Kidney (tissue), 14 donors: Measurements from ENCODE around the gene PMEPA1. TPM values are rescaled to one million over a fixed set of nuclear protein-coding genes. Genes with fewer than 3 reads are reported as not detected.

Experiments used
- DNase-seq, 5 donors: peaks; one replicate each; pipeline ENCODE4 v3.0.0-alpha.2; 2013 to 2020
- FAIRE-seq: peaks from 2 replicates; lab custom pipeline; 2012; peaks lifted over from hg19 to GRCh38; lab: Jason Lieb, UNC
- H3K27ac ChIP-seq, 2 donors: one replicate each; pipeline ENCODE4 v1.7.0; 2013; ENCODE audit warnings: low read depth in 2 of 2, low read length in 2 of 2, inconsistent platforms in 1 of 2
- H3K27me3 ChIP-seq: one replicate; pipeline ENCODE4 v1.7.1; 2013; ENCODE audit warnings: low read length, inconsistent platforms; ENCODE audit not compliant: control insufficient read depth, insufficient read depth
- H3K36me3 ChIP-seq, 3 donors: one replicate each; pipeline versions ENCODE4 v1.7.0 to v1.7.1; 2013; ENCODE audit warnings: low read length in 3 of 3, control low read depth in 1 of 3, inconsistent platforms in 1 of 3; ENCODE audit not compliant: insufficient read depth in 3 of 3, control insufficient read depth in 2 of 3
- H3K4me1 ChIP-seq, 3 donors: one replicate each; pipeline versions ENCODE4 v1.7.0 to v1.7.1; 2013; ENCODE audit warnings: low read length in 3 of 3, inconsistent platforms in 1 of 3, low read depth in 1 of 3; ENCODE audit not compliant: control insufficient read depth in 2 of 3, insufficient read depth in 2 of 3
- H3K4me3 ChIP-seq, 3 donors: one replicate each; pipeline versions ENCODE4 v1.7.0 to v1.8.1; 2013; ENCODE audit warnings: low read length in 3 of 3, control low read depth in 1 of 3, inconsistent platforms in 1 of 3
- H3K9ac ChIP-seq, 3 donors: one replicate each; pipeline versions ENCODE4 v1.7.0 to v1.7.1; 2013; ENCODE audit warnings: low read length in 3 of 3, control low read depth in 1 of 3, inconsistent platforms in 1 of 3
- H3K9me3 ChIP-seq, 3 donors: one replicate each; pipeline versions ENCODE4 v1.7.0 to v1.7.1; 2013; ENCODE audit warnings: low read length in 3 of 3, control low read depth in 1 of 3, inconsistent platforms in 1 of 3; ENCODE audit not compliant: control insufficient read depth in 2 of 3, insufficient read depth in 1 of 3
- intact Hi-C: fragments of 100-400 bp; cut with DNase I; formaldehyde crosslinking; loops from one replicate; pipeline ENCODE4 v1.11.1; 2022
- polyA plus RNA-seq: library from polyadenylated mRNA; stranded (reverse); fragments of 350-450 nt; fragmentation: Illumina TruSeq; extraction: RNeasy Lipid Tissue Mini Kit (QIAGEN cat#74804); gene quantifications from one replicate; pipeline ENCODE4 v1.2.3, GENCODE V29; 2014; ENCODE audit warnings: low read depth, low replicate concordance; ENCODE audit not compliant: insufficient read depth
- total RNA-seq: library from RNA; stranded (reverse); fragmentation: NEBNext Ultra II Directional; extraction: Animal tissue kit (Norgen Biotek cat#: 25700); gene quantifications from one replicate; pipeline ENCODE4 v1.2.1, GENCODE V29; 2021
- TF ChIP-seq, protein P1 (sequence below): IDR thresholded peaks from 3 replicates; pipeline ENCODE4 v1.5.1; 2012; ENCODE audit warnings: mild to moderate bottlenecking, moderate library complexity, borderline replicate concordance; ENCODE audit not compliant: insufficient read depth; ENCODE audit errors: extremely low read depth
- donor health status: control.
- donor health status: control.
- donor health status: control.
- donor health status: control.
- donor health status: control.
- donor health status: DM: yes; HTN: yes; CAD: no.
- donor health status: Normal renal cell carcinoma (clear cell type).

The PMEPA1 gene
- total and polyA plus RNA-seq, 2 donors from 2014 or later = 12.9 to 30.4 TPM

DNA sequence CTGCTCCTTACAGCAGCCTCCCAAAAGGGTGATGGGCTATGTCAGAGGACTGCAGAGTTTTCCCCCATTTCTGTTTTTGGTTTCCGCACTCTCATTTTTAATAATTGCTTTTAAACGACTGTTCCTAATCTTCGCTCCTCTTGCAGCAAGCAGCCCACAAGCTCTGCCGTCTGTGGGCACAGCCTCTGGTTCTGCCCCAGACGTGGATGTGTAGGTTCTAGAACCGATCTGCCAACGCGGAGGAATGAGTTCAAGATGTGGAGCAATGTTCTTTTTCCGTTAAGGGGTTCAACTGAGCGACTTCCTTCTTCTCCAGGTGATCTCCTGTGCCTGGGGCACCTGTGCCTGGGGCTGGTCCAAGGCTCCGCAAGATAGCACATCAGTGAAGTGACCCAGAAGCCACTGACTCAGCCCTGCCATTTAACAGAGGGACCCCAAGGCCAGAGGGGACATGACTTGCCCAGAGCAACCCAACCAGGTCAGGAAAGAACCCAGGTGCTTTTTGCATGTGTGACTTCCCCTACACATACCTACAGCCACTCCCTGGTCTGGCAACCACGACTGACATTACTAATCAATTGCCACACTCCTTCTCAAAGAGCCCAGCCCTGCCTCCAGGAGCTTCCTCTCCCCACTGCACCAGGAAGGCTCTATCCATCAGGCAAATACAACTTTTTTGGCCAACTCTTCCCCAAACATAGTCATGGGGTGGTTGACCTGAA, 22.7 kb downstream of the PMEPA1 start:
- H3K36me3 ChIP-seq = no peaks in the 10 kb centered on the region
- peaks cover 0 to 19% (median 15%) of the 10 kb centered on the region in 3 donors for H3K4me1 ChIP-seq
- H3K9me3 ChIP-seq = no peaks in the 10 kb centered on the region
- DNase-seq (no peak), FAIRE-seq (no peak)
- no peak overlapping the region for H3K4me3 ChIP-seq
- H3K9ac ChIP-seq = no peak overlapping the region
- no peak overlapping the region for H3K27ac ChIP-seq
- H3K27me3 ChIP-seq = no peaks in the 10 kb centered on the region
- TF ChIP-seq, protein P1, sequence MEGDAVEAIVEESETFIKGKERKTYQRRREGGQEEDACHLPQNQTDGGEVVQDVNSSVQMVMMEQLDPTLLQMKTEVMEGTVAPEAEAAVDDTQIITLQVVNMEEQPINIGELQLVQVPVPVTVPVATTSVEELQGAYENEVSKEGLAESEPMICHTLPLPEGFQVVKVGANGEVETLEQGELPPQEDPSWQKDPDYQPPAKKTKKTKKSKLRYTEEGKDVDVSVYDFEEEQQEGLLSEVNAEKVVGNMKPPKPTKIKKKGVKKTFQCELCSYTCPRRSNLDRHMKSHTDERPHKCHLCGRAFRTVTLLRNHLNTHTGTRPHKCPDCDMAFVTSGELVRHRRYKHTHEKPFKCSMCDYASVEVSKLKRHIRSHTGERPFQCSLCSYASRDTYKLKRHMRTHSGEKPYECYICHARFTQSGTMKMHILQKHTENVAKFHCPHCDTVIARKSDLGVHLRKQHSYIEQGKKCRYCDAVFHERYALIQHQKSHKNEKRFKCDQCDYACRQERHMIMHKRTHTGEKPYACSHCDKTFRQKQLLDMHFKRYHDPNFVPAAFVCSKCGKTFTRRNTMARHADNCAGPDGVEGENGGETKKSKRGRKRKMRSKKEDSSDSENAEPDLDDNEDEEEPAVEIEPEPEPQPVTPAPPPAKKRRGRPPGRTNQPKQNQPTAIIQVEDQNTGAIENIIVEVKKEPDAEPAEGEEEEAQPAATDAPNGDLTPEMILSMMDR = no peak
- intact Hi-C loops = no loop called here

- intact Hi-C loops = no loop called here
- Histone ChIP-seq H3K27me3 (no peaks in the 10 kb centered on the region), H3K4me3 (no peak overlapping the region), H3K9me3 (no peaks in the 10 kb centered on the region), H3K4me1 (peaks cover 3 to 30% (median 22%) of the 10 kb centered on the region in 3 donors), H3K27ac (no peak overlapping the region), H3K36me3 (no peaks in the 10 kb centered on the region), H3K9ac (no peak overlapping the region)
- DNase-seq (no peak), FAIRE-seq (no peak)
- TF ChIP-seq, protein P1 = no peak
Measured at GRCh38 chr20:57685146-57685758, 24.6 kb downstream of the PMEPA1 start.

DNA sequence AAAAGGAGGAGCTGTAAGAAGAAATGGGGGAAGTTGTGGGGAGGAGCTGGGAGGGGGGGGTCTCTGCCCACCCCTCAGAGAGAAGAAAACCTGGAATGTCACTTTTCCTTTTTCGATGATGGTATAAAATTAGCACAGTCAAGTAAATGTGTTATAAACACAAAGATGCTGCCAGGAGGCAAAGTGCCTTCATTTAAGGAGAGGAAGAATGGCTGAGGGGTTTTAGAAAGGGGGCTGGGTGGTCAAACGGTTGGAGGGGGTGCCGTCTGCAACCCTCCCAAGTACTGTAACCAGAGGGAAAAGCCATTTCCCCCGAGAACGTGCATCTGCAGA, 25.0 kb downstream of the PMEPA1 start:
- intact Hi-C loops = no loop called here
- Histone ChIP-seq H3K4me3 (no peak overlapping the region), H3K27me3 (no peaks in the 10 kb centered on the region), H3K27ac (no peak overlapping the region), H3K9me3 (no peaks in the 10 kb centered on the region), H3K9ac (no peak overlapping the region), H3K36me3 (no peaks in the 10 kb centered on the region), H3K4me1 (peaks cover 3 to 32% (median 22%) of the 10 kb centered on the region in 3 donors)
- FAIRE-seq (no peak), DNase-seq (no peak)
- TF ChIP-seq, protein P1 = no peak
